HG03159 (cell line): ENCODE results near the gene LSM10.

ENCODE experiments used
- ATAC-seq: cut with Tn5 transposase; IDR thresholded peaks from one replicate; pipeline ENCODE4 v1.9.1; 2021; ENCODE audit warnings: mild to moderate bottlenecking, moderate library complexity; ENCODE audit not compliant: unreplicated experiment

LSM10 gene

DNA sequence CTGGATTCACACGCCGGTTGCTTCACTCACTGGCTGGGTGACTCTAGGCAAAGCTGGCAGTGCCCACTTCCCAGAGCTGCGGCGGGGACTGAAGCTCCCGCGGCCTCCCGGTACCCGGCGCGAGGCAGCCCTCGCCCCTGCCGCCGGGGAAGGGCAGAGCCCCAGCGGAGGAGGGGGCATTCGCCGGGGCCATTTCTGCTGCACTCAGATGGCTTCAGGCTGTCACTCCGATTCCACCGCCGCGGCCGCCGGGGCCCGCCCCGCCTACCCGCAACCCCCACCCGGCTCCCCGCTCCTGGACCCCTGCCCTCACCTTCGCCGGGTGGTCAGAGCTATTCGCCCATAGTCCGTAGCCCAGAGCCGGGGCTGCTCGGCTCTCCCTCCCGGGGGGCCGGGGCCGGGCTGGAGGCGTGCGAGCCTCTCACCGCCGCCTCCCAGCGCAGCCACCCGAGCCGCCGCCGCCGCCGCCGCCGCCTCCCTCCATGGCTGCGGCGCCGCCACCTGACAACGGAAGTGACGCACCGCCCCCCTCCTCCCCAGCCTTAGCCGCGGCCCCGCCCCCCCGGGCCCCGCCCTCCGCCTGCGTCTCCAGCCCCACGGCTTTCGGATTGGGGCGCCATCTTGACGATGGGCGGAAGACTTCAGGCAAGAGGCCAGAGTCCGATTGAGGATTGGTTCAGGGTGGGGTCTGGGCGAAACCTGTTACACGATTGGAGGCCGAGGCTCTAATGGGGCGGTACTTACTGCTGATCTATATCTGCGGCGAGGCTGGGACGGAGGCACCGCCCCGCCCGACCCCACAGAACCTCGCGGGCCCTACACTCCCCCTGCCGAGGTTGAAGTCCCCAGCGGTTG is 12.1 kb downstream of the LSM10 start, which contains the start of gene STK40:
Gene STK40, minus strand, starts transcription at position 515 of the 855 bp plus-strand sequence. CDS start 24,592 bp downstream, outside the sequence.
- peak; percentile 85 for ATAC-seq

DNA sequence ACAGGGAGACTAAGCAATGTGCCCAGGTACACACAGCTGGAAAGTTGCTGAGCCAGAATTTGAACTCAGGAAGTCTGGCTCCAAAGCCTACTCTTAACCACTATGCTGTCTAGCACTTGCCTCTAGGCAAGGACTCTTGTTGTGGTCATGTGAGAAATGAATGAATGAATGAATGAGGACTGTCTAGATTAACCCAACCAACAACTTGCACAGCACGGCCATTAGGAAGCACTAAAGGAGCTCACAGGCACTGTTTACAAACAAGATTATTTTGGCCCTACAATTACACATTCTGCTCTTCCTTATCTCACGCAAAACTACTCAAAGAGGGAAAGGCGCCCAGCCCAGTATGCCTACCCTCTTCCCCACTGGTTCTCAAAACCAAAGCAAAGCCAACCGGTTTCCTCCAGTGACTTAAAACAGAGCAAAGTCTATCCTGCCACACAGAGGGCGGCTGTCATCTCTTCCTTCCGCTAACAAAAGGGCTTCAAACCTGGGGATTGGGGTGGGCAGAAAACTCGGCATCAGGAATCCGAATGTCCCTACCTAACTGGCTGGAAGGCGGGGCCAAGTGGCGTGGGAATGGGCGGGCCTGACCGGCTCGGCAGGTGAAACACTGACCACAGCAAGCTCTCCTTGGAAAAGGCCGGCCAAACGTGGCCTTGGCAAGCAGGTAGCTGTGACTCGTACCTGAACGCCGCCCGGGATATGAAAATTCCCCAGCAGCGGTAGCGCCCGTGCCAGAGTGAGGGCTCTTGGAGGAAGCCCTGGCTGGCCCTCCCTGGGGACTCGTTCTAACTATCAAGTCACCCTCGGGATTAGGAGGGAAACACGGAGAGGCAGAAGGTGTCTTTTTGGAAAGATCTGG is 12.9 kb downstream of the LSM10 start:
- ATAC-seq, result no peak

DNA sequence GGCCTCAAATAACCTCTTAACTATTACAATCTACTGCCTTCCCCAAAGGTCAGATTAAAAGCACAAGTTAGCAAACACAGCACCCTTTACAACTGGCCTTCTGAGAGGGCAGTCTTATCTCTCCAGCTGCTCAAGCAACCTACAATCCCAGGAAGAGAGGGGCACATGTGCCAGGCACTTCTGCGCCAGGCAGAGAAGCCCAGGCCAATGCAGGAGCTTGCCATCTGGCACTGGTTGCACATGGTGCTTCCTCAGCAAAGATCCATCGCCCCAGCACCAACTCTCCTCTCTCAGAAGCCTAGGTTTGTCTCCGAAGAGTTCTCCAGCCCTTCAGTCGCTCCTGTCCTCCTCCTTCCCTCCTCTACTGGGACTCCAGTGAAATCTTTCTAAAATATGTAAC is 14.5 kb downstream of the LSM10 start:
- ATAC-seq, result no peak

DNA sequence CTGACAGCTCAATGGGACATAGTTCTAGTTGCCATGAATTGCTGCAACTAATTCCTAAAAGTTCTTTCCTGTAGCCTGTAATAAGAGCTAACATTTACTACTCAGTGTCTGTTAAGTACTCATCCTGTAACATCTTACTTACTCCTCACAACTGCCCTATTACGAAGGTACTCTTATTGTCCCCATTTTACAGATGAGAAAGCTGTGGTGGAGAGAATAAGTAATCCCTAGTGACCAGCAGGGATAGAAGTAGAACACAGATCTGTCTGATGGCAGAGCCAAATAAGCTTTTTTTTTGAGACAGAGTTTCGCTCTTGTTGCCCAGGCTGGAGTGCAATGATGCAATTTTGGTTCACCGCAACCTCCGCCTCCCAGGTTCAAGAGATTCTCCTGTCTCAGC is 15.0 kb downstream of the LSM10 start:
- no peak for ATAC-seq

DNA sequence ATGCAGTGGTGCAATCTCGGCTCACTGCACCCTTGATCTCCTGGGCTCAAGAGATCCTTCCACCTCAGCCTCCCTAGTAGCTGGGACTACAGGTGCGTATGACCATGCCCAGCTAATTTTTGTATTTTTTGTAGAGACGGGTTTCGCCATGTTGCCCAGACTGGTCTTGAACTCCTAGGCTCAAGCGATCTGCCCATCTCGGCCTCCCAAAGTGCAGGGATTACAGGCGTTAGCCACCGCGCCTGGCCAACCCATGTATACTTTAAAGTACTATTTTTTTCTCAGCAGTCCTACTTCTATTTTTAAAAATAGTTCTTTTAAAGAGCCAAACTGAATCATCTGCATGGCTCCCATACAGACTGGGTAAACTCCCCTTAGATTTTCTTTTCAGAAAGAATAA is 15.5 kb downstream of the LSM10 start:
- no peak for ATAC-seq

DNA sequence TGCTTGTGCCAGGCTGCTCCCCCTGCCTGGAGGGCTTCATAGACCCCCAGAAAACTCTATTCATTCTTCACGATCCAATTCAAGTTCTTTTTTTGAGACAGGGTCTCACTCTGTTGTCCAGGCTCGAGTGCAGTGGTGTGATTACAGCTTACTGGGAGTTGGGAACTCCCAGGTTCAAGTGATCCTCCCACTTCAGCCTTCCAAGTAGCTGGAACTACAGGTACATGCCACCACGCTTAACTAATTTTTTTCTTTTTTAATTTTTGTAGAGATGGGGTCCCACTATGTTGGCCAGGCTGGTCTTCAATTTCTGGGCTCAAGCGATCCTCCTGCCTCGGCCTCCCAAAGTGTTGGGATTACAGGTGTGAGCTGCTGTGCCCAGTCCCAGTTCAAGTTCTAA is 16.3 kb downstream of the LSM10 start:
- ATAC-seq, result no peak

DNA sequence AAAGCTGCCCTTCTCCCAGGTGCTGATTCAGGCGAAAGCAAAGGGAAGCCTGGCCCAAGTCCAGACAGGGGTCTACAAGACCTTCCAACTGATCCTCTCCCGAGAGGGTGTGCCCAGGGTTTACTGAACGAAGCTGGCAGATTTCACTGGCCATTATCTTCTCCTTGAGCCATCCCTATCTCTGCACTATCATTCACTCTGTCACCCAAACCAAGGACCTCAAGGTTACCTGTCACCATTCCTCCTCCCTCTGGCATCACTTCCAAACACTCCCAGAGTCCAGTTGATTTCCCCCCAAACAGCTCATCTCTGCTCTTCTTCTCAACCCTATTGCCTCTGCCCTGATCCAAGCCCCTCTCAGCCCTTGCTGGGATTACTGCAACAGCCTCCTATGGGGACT is 16.9 kb downstream of the LSM10 start:
- no peak for ATAC-seq

DNA sequence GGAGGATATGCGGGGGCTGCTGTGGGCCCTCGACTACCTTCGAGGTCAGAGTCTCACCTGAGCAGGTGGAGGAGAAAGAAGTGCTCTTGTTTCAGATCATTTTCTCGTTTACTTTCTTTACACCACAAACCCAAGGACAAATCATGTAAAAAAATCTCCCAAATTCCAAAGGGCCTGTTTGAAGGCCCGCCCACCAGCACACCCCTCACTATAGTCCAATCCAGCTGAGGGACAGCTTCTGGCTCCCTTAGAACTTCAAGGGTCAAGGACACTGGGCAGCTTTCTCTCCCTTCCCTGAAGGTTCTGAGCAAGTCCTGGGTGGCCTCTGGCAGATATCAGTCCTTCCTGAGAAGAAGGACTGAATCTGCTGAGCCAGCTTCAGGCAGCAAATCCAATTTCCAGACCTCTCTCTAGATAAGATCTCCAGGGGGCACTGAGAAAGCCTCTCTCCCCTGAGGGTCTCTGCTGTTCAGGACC is 17.5 kb downstream of the LSM10 start:
- ATAC-seq, result no peak

DNA sequence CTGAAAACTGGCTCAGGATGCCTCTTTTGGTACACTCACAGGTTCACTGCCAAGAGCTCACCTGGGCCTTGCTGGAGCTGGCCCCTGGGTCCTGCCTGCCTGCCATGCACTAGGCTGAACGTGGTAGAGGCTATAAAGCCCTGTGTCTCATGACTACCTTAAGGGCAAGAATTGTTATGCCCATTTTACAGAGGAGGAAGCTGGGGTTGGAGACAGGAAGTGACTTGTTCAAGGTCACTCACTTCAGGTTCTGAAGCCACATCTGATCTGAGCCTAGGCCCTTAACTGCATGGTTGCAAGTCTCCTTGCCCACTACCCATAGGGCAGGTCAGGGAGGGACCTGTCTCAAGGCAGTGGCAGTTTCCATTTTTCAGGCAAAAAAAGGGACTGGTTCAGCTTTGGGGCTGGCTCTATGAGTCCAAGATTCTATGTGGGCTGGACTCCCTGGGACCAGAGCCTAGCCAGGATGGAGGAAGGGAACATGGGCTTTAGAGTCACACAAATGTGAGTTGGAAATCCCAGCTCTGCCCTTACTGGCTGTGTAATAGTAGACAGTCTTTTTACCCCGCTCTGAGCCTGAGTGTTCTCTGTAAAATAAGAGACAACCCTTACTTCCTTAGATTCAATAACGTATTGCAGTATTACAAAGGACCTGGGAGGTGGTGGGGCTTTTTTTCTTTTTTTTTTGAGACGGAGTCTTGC is 19.8 kb downstream of the LSM10 start:
- no peak for ATAC-seq

DNA sequence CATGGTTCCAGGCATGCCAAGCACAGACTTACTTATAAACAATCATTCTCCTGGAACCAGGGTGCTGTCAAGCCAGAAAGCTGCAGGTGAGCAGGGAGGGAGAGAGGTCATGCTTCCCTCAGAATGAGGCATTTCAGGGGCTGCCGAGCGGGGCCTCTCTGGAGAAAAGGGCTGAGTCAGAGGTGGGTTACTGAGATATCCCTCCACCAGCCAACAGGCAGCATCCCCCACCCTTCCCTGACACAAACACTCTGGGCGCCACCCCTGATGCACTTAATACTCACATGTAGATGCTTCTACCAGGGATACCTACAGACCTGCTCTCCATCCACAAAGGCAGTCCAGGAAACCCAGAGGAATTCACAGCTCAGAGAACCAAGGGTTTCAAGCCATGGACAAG is 25.1 kb downstream of the LSM10 start:
- no peak for ATAC-seq

DNA sequence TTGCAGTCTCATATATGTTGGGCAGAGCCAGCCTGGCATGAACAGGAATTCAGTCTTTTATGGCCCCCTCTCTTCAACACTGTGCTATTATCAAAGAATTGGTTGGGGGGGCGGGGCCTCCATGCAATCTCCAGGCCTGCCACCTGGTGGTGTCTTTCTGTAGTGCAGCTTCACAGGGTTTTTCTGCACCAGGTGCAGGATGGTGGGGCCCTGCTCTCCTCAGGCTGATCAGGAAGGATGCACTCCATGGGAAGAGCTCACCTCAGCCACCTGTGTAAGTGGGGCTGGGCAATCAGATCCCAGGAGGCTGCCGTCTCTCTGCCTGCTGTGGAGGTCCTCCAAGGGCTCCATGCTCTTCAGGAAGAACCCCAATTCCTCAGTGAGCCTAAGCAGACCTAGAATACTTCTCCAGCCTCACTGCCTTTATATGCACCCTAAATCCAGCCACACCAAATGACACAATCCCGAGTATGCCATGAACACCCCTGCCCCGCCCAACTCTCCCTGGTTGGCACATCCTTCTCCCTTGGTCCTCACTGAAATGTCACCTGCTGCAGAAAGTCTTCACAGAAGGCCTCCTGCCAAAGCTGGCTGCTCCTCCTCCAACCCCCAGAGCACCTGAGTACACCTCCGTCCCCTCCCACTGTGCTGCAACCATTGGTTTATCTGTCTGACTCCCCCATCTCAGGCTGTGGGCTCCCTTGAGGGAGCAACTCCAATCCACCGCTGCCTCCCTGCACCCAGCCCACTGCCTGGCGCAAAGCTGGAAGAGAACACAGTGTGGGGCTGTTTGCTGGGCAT is 28.4 kb downstream of the LSM10 start:
- no peak for ATAC-seq

DNA sequence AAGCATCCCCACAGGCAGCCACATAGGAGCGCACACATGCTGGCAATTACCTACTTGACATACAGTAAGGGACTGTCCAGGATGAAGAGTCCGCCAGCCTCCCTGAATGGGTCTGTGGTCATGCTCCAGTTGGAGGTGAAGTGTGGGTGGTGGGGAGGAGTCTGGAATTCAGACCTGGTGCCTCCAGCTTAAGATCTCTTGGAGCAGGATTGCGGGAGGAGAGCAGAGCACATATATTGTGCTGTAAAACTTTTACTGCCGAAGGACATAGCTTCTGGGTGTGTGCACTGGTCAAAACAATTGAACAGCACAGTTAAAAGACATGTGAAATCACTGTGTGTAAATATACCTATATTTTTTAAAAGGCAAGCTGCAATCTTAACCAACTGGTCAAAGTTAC is 29.9 kb downstream of the LSM10 start:
- ATAC-seq, result no peak

DNA sequence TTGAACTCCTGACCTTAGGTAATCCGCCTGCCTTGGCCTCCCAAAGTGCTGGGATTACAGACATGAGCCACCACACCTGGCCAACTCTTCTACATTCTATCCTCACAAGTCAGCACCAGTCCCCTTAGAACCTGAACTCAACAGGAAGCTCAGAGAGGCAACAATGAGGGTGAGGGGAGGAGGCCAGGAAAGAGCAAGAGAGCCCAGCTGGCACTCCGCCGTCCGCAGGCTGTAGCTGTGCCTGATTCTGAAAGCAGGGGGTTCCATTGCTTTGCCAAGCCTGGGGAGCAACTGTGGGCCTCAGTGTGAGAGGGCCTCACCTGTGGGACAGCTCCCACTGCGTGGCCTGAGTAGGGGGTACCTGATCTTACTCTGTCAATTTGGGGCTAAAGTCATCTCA is 30.6 kb downstream of the LSM10 start:
- ATAC-seq, result no peak

DNA sequence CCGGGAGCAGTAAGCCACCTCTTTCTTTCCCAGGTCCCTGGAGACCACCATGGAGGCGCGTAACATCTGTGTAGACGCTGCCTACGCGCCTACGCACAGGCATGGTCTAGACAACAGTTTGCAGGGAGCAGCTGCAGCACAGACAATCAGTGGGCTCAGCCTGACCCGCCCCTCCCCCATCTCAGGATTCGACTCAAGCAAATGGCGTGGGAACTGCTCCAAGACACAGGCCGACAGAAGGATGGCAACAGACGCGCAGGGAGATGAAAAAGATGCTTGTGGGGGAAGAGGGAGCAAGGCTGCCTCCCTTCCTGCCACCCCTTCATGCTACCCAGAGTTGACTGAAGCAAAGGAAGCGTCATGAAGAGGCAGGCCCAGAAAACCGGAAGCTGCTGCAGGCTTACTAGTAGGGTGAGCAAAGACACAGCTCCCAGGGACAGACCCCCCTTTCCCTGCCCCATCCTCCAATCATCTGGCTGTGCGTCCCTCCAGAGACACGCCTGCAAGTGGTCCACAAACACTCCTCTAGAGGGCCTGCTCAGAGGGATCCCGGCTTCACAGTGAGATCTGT is 31.5 kb downstream of the LSM10 start:
- no peak for ATAC-seq

DNA sequence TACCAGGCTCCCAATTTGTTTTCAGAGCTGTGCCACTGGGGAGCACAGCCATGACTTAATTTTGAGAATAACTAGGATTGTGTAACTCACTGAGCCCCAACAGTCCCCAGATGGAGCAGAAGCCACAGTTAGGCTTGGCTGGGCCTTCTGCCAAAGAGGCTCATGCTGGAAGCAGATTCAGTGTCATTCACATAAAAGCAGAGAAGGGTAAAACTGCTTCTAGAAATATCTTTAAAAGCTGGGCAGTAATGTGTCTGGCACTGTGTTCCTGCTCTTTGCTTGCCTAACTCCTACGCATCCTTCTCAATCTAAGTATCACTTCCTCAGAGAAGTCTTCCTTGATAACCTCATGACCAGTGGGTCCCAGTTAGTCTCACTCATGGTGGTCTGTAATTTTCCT is 32.3 kb downstream of the LSM10 start:
- ATAC-seq, result no peak

DNA sequence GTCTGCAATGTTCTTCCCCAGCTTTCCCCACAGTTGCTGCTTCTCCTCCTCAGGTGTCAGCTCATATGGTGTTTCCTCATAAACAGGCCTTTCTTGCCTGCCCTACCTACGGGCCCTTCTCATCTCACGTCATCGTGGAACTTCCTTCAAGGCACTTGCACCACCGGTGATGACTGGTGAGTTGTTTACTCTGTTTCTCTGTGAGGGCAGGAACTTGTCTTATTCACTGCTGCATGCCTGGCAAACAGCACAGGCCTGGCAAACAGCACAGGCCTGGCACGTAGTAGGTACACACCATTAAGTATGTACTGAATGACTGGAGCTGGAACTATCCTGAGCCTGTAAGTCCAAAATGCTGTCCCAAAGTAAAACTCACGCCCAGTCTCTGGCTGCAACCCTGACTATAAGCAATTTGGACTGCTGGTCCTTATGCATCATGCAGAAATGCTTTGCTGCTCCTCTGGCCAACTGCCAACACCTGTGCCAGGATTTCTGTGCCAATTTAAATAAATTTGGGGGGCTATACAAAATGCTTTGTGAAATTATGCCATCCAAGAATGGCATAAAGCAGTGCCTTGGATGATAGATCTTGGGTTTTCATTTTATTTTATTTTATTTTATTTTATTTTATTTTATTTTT is 37.7 kb downstream of the LSM10 start:
- no peak for ATAC-seq

DNA sequence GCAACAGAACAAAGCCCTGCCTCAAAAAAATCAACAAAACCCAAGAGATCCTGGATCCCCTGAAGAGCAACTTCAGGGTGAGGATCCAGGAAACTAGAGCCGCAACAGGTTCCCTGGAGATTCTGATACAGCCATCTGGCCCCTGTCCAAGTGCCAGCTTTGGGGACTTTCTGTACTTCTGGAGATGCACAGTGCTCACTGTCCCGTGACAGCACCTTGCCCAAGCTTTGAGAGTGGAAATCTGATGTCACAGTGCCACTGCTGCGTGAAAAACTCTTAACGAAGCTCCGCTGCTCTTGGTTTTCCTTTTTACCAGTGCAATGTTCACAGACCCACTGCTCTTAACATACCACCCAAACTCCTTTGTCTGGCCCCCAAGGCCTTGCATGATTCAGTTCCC is 38.3 kb downstream of the LSM10 start:
- ATAC-seq, result no peak

DNA sequence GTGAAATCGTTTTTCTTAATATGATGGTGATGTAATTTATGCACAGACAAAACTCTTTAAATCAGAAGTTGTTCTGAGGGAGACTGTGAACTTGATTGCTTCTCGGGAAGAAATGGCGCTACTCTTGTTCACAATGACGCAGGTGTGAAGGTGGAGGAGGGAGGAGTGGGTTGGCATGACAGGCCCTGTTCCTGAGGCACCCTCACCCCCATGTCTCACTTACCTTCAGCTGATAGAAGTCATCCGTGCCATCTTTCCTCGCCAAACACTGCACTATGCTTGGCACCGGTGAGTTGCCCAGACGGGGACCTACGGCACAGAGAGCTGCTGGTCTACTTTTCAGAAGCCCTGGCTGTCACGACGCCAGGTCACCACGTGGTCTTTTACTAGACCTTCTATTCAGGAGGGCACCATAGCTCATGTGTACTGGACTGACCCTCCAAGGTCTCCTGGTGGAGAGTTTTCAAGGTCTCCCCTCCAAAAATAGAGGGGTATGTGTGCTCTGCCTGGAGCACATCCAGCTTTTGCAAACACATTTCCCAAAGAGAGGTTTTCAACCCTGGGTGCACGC is 39.1 kb downstream of the LSM10 start:
- ATAC-seq, result no peak

DNA sequence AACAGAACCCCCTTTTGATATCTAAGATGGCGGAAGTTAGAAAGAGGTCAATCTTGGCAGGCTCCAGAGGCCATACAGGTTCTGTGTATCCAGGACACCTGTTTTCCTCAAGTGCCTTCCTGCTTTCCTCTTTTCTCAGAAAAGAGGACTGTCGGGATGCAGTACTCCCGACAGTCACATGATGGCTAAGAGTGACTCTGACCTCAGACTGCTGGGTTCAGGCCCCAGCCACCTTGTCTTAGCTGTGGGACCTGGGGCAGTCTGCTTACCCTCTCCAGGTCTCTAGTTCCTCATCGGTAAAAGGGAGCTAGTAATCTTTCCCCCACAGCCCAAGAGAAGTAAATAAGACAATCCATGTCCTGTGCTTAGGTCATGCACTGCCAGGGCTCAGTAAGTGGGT is 41.9 kb downstream of the LSM10 start:
- no peak for ATAC-seq
